Gastrocnemius medialis (tissue), 4 donors: ENCODE measurements around the gene ADGRV1.

ENCODE experiments used
- POLR2A ChIP-seq, 2 donors: fragments of 450-650 bp; IDR thresholded peaks; one replicate each; pipeline ENCODE4 v1.6.1; 2017; ENCODE audit warnings: antibody characterized with exemption in 2 of 2, mild to moderate bottlenecking in 2 of 2, moderate library complexity in 2 of 2
- TF ChIP-seq, protein P1 (sequence below), 5 experiments: fragments of 450-650 bp in 3 of 5; fragments of 200-600 bp in 2 of 5; sonication (generic) in 2 of 5; IDR thresholded peaks in 4 of 5; conservative IDR thresholded peaks in 1 of 5; 1 replicate in 4 of 5; 2 replicates in 1 of 5; pipeline ENCODE4 v1.5.1; 2016 to 2019; ENCODE audit warnings: antibody characterized with exemption in 5 of 5, mild to moderate bottlenecking in 3 of 5, moderate library complexity in 3 of 5

GRCh38 chr5:90843443-90843842 is 284.8 kb downstream of the ADGRV1 start:
- TF ChIP-seq, protein P1, sequence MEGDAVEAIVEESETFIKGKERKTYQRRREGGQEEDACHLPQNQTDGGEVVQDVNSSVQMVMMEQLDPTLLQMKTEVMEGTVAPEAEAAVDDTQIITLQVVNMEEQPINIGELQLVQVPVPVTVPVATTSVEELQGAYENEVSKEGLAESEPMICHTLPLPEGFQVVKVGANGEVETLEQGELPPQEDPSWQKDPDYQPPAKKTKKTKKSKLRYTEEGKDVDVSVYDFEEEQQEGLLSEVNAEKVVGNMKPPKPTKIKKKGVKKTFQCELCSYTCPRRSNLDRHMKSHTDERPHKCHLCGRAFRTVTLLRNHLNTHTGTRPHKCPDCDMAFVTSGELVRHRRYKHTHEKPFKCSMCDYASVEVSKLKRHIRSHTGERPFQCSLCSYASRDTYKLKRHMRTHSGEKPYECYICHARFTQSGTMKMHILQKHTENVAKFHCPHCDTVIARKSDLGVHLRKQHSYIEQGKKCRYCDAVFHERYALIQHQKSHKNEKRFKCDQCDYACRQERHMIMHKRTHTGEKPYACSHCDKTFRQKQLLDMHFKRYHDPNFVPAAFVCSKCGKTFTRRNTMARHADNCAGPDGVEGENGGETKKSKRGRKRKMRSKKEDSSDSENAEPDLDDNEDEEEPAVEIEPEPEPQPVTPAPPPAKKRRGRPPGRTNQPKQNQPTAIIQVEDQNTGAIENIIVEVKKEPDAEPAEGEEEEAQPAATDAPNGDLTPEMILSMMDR (IDR thresholded peaks at IDR 0.05 in 4 of 5, conservative IDR thresholded peaks at IDR 0.05 in 1 of 5) = no peak
- no peak for TF ChIP-seq POLR2A (IDR thresholded peaks at IDR 0.05)
